Posterior vena cava (tissue), 2 donors: ENCODE results near the gene KHNYN. TPM values are rescaled to one million over a fixed set of nuclear protein-coding genes. Genes with fewer than 3 reads are reported as not detected.
A peak's percentile ranks its signal among the peaks of the same experiment; 100 is the strongest.

Experiments used
- DNase-seq: peaks from one replicate; pipeline ENCODE4 v3.0.0-alpha.2; 2020; ENCODE audit warnings: low spot score
- intact Hi-C, 2 donors: fragments of 100-400 bp; cut with DNase I; formaldehyde crosslinking; loops; one replicate each; pipeline versions ENCODE4 v1.14.1 to v1.14.2; 2022 to 2023
- total RNA-seq, 2 donors: library from RNA; stranded (reverse); fragmentation: NEBNext Ultra II Directional; extraction: Animal tissue kit (Norgen Biotek cat#: 25700); gene quantifications; one replicate each; pipeline ENCODE4 v1.2.1, GENCODE V29; 2021
- donor health status: DM: yes; HTN: yes; CAD: no.
- donor health status: DM: yes; HTN: yes; CAD: no.

Gene KHNYN
- total RNA-seq, 2 donors from 2014 or later = 41.4 to 41.8 TPM

- DNase-seq = no peak
Measured at GRCh38 chr14:24399447-24399822, 30.3 kb upstream of the KHNYN start.

GRCh38 chr14:24399999-24400718 lies 29.6 kb upstream of the KHNYN start:
- DNase-seq = no peak
- intact Hi-C loops = no loop called here

More at GRCh38 chr14:24399447-24399822, 30.3 kb upstream of the KHNYN start:
- intact Hi-C loops = no loop called here

GRCh38 chr14:24401810-24402702 lies 27.7 kb upstream of the KHNYN start:
- no peak for DNase-seq
- intact Hi-C loops = no loop called here

- intact Hi-C loops = no loop called here
- DNase-seq = no peak
Measured at GRCh38 chr14:24403294-24403998, 26.3 kb upstream of the KHNYN start.

GRCh38 chr14:24404814-24405213 lies 24.9 kb upstream of the KHNYN start:
- intact Hi-C loops = no loop called here

GRCh38 chr14:24406416-24406815 lies 23.3 kb upstream of the KHNYN start:
- no peak for DNase-seq
- intact Hi-C loops = no loop called here

More at GRCh38 chr14:24404814-24405213, 24.9 kb upstream of the KHNYN start:
- no peak for DNase-seq

GRCh38 chr14:24407608-24408325 lies 22.0 kb upstream of the KHNYN start:
- intact Hi-C loops = no loop called here
- no peak for DNase-seq

GRCh38 chr14:24408764-24409163 lies 21.0 kb upstream of the KHNYN start:
- intact Hi-C loops = no loop called here
- DNase-seq = no peak

- intact Hi-C loops = no loop called here
- DNase-seq = no peak
Measured at GRCh38 chr14:24409192-24409591, 20.6 kb upstream of the KHNYN start.

- no peak for DNase-seq
- intact Hi-C loops = no loop called here
Measured at GRCh38 chr14:24409956-24410355, 19.8 kb upstream of the KHNYN start.

GRCh38 chr14:24411443-24412389 lies 18.0 kb upstream of the KHNYN start:
- intact Hi-C loops = no loop called here
- DNase-seq = no peak

GRCh38 chr14:24414077-24414476 lies 15.7 kb upstream of the KHNYN start:
- DNase-seq = no peak
- intact Hi-C loops = no loop called here

GRCh38 chr14:24414732-24415420 lies 14.9 kb upstream of the KHNYN start:
- intact Hi-C loops = no loop called here
- DNase-seq = no peak

- DNase-seq = no peak
- intact Hi-C loops = no loop called here
Measured at GRCh38 chr14:24415421-24416253, 14.1 kb upstream of the KHNYN start.

- intact Hi-C loops = no loop called here
- DNase-seq = peak; percentile 78
Measured at GRCh38 chr14:24416254-24416931, 13.4 kb upstream of the KHNYN start.

GRCh38 chr14:24416932-24417619 lies 12.7 kb upstream of the KHNYN start:
- peak; percentile 73 for DNase-seq
- intact Hi-C loops = no loop called here
